WTC11 (cell line): Measurements from ENCODE around the gene KIF14. TPM values are rescaled to one million over a fixed set of nuclear protein-coding genes. Genes with fewer than 3 reads are reported as not detected.

Source experiments
- ATAC-seq: fragments of 200-7000 bp; cut with Tn5 transposase; 2 replicates; pipeline ENCODE4 v1.10.0; 2021; ENCODE audit warnings: mild to moderate bottlenecking, moderate library complexity
- CTCF ChIA-PET: fragments of 300-600 bp; sonication (Branson Sonifier 250); formaldehyde crosslinking; loops from one replicate; lab custom pipeline; 2021; ENCODE audit warnings: antibody characterized with exemption; lab: Charles Lee
- POLR2A ChIA-PET: fragments of 350-600 bp; sonication (Branson Sonifier 250); formaldehyde crosslinking; loops from one replicate; lab custom pipeline; 2021; ENCODE audit warnings: antibody characterized with exemption; lab: Charles Lee
- DNase-seq: peaks from one replicate; pipeline ENCODE4 v3.0.0; 2021; ENCODE audit warnings: low spot score
- H3K27ac Mint-ChIP-seq: 2 replicates; pipeline ENCODE4 v1.8.0; 2021; ENCODE audit warnings: mixed read lengths
- H3K27me3 Mint-ChIP-seq: 2 replicates; pipeline ENCODE4 v1.8.0; 2021; ENCODE audit warnings: low read depth, mild to moderate bottlenecking, moderate library complexity, mixed read lengths
- H3K36me3 Mint-ChIP-seq: 2 replicates; pipeline ENCODE4 v1.8.0; 2021; ENCODE audit warnings: mixed read lengths
- H3K4me1 Mint-ChIP-seq: 2 replicates; pipeline ENCODE4 v1.8.0; 2022; ENCODE audit warnings: mixed read lengths
- H3K4me3 Mint-ChIP-seq: 2 replicates; pipeline ENCODE4 v1.8.0; 2021; ENCODE audit warnings: mild to moderate bottlenecking, moderate library complexity, mixed read lengths
- H3K9me3 Mint-ChIP-seq: 2 replicates; pipeline ENCODE4 v1.8.0; 2021; ENCODE audit warnings: mixed read lengths
- ATF3 ChIP-seq: sonication (generic); formaldehyde crosslinking; conservative IDR thresholded peaks from 2 replicates; pipeline ENCODE4 v1.8.1; 2022; ENCODE audit warnings: mild to moderate bottlenecking, missing genetic modification reagents
- ATF6 ChIP-seq: sonication (generic); formaldehyde crosslinking; IDR thresholded peaks from 2 replicates; pipeline ENCODE4 v1.8.1; 2023; ENCODE audit warnings: mild to moderate bottlenecking, missing genetic modification reagents
- FOXJ3 ChIP-seq: sonication (generic); formaldehyde crosslinking; IDR thresholded peaks from 2 replicates; pipeline ENCODE4 v1.9.0; 2021; ENCODE audit warnings: missing genetic modification reagents, mild to moderate bottlenecking, borderline replicate concordance
- FOXK1 ChIP-seq: sonication (generic); formaldehyde crosslinking; IDR thresholded peaks from 2 replicates; pipeline ENCODE4 v1.8.0; 2022; ENCODE audit warnings: mild to moderate bottlenecking, moderate library complexity, missing genetic modification reagents
- MXD4 ChIP-seq: fragments of 250-450 bp; sonication (Bioruptor Pico); IDR thresholded peaks from 2 replicates; pipeline ENCODE4 v1.8.0; 2021; ENCODE audit warnings: mild to moderate bottlenecking, moderate library complexity, borderline replicate concordance
- NFATC4 ChIP-seq: fragments of 250-450 bp; sonication (Bioruptor Pico); IDR thresholded peaks from 2 replicates; pipeline ENCODE4 v1.9.0; 2021; ENCODE audit warnings: mild to moderate bottlenecking
- STAT6 ChIP-seq: sonication (generic); formaldehyde crosslinking; conservative IDR thresholded peaks from 2 replicates; pipeline ENCODE4 v1.8.1; 2023; ENCODE audit warnings: mild to moderate bottlenecking, low read depth, missing genetic modification reagents, moderate library complexity
- ZBTB43 ChIP-seq: sonication (generic); formaldehyde crosslinking; IDR thresholded peaks from 2 replicates; pipeline ENCODE4 v1.8.1; 2023; ENCODE audit warnings: mild to moderate bottlenecking, missing genetic modification reagents
- ZNF121 ChIP-seq: sonication (generic); formaldehyde crosslinking; IDR thresholded peaks from 2 replicates; pipeline ENCODE4 v1.8.0; 2023; ENCODE audit warnings: missing genetic modification reagents
- ZNF263 ChIP-seq: sonication (generic); formaldehyde crosslinking; IDR thresholded peaks from 2 replicates; pipeline ENCODE4 v1.8.1; 2022; ENCODE audit warnings: low read depth, mild to moderate bottlenecking, moderate library complexity, missing genetic modification reagents
- ZNF281 ChIP-seq: sonication (generic); formaldehyde crosslinking; IDR thresholded peaks from 2 replicates; pipeline ENCODE4 v1.8.0; 2023; ENCODE audit warnings: mild to moderate bottlenecking, missing genetic modification reagents
- ZNF425 ChIP-seq: fragments of 250-450 bp; sonication (Bioruptor Pico); conservative IDR thresholded peaks from 2 replicates; pipeline ENCODE4 v1.9.0; 2021; ENCODE audit warnings: mild to moderate bottlenecking
- ZNF512 ChIP-seq: sonication (generic); formaldehyde crosslinking; IDR thresholded peaks from 2 replicates; pipeline ENCODE4 v1.8.1; 2022; ENCODE audit warnings: missing genetic modification reagents, borderline replicate concordance
- ZSCAN18 ChIP-seq: fragments of 250-450 bp; sonication (Bioruptor Pico); IDR thresholded peaks from 2 replicates; pipeline ENCODE4 v2.1.2; 2022; ENCODE audit warnings: mild to moderate bottlenecking, moderate library complexity
- total RNA-seq: library from RNA; stranded (reverse); gene quantifications from 3 replicates; pipeline ENCODE4 v1.2.3, GENCODE V29; 2021

KIF14 gene
- total RNA-seq, 1 experiment from 2014 or later: 24.4 TPM

GRCh38 chr1:200659269-200659668 lies 38.7 kb upstream of the KIF14 start:
- TF ChIP-seq ZNF512 (CRISPR knock-in tag) (no peak), STAT6 (CRISPR knock-in tag) (no peak), ZBTB43 (CRISPR knock-in tag) (no peak), NFATC4 (no peak)
- H3K4me3 Mint-ChIP-seq: no peak overlapping the region
- no peaks in the 10 kb centered on the region for H3K27me3 Mint-ChIP-seq
- peaks cover 12% of the 10 kb centered on the region for H3K4me1 Mint-ChIP-seq
- CTCF ChIA-PET: no interaction called here
- peak; percentile 67 for ATAC-seq
- H3K36me3 Mint-ChIP-seq: peaks cover 55% of the 10 kb centered on the region
- H3K9me3 Mint-ChIP-seq: no peaks in the 10 kb centered on the region
- H3K27ac Mint-ChIP-seq: peak overlapping the region; percentile 39; the same call in 1 of the 2 replicates
- no peak for DNase-seq
- POLR2A ChIA-PET: no interaction called here

- ChIA-PET CTCF (interaction anchor here (0.6 to 0.7 kb wide), 2 partner anchors 24 to 97 kb away, joined by 3 to 4 read pairs; no protein-coding TSS in a partner anchor), POLR2A (no interaction called here)
- no peak overlapping the region for H3K4me3 Mint-ChIP-seq
- DNase-seq: no peak
- ATAC-seq: no peak
- no peak overlapping the region for H3K27ac Mint-ChIP-seq
- H3K27me3 Mint-ChIP-seq: no peaks in the 10 kb centered on the region
- peaks cover 56% of the 10 kb centered on the region for H3K36me3 Mint-ChIP-seq
- H3K9me3 Mint-ChIP-seq: no peaks in the 10 kb centered on the region
- peaks cover 12% of the 10 kb centered on the region for H3K4me1 Mint-ChIP-seq
- TF ChIP-seq ZNF281 (CRISPR knock-in tag): no peak
- TF ChIP-seq MXD4 (CRISPR knock-in tag): no peak
- TF ChIP-seq ATF3 (CRISPR knock-in tag): no peak
- TF ChIP-seq FOXJ3: no peak
- TF ChIP-seq ZNF263 (CRISPR knock-in tag): no peak
- no peak for TF ChIP-seq ATF6 (CRISPR knock-in tag)
- no peak for TF ChIP-seq FOXK1
- no peak for TF ChIP-seq ZNF121 (CRISPR knock-in tag)
- no peak for TF ChIP-seq ZSCAN18 (CRISPR knock-in tag)
- TF ChIP-seq ZNF425 (CRISPR knock-in tag): no peak
These were observed 37.7 kb upstream of the KIF14 start for GRCh38 chr1:200658037-200658818.
